ENCODE results near the gene PLA2G2F.

The PLA2G2F gene

GRCh38 chr1:20115479-20115878 is 23.6 kb upstream of the PLA2G2F start:
- TF ChIP-seq SIN3A (IDR thresholded peaks at IDR 0.05; ENCODE audit: borderline replicate concordance, insufficient read depth, low read length) (no peak), TAF1 (IDR thresholded peaks at IDR 0.05; ENCODE audit: borderline replicate concordance, insufficient read depth, low read length) (no peak), FOXP2 (optimal IDR thresholded peaks at IDR 0.05; ENCODE audit: borderline replicate concordance, extremely low read depth, extremely low read length, insufficient read depth) (no peak), POLR2AphosphoS5 (IDR thresholded peaks at IDR 0.05; ENCODE audit: low read depth, low read length) (no peak)
- TF ChIP-seq, protein P1, sequence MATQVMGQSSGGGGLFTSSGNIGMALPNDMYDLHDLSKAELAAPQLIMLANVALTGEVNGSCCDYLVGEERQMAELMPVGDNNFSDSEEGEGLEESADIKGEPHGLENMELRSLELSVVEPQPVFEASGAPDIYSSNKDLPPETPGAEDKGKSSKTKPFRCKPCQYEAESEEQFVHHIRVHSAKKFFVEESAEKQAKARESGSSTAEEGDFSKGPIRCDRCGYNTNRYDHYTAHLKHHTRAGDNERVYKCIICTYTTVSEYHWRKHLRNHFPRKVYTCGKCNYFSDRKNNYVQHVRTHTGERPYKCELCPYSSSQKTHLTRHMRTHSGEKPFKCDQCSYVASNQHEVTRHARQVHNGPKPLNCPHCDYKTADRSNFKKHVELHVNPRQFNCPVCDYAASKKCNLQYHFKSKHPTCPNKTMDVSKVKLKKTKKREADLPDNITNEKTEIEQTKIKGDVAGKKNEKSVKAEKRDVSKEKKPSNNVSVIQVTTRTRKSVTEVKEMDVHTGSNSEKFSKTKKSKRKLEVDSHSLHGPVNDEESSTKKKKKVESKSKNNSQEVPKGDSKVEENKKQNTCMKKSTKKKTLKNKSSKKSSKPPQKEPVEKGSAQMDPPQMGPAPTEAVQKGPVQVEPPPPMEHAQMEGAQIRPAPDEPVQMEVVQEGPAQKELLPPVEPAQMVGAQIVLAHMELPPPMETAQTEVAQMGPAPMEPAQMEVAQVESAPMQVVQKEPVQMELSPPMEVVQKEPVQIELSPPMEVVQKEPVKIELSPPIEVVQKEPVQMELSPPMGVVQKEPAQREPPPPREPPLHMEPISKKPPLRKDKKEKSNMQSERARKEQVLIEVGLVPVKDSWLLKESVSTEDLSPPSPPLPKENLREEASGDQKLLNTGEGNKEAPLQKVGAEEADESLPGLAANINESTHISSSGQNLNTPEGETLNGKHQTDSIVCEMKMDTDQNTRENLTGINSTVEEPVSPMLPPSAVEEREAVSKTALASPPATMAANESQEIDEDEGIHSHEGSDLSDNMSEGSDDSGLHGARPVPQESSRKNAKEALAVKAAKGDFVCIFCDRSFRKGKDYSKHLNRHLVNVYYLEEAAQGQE (IDR thresholded peaks at IDR 0.05; ENCODE audit: insufficient read depth in 1 of 2, low read depth in 2 of 2, low read length in 2 of 2), result no peak

- TF ChIP-seq FOXP2 (optimal IDR thresholded peaks at IDR 0.05; ENCODE audit: borderline replicate concordance, extremely low read depth, extremely low read length, insufficient read depth) (no peak), POLR2AphosphoS5 (IDR thresholded peaks at IDR 0.05; ENCODE audit: low read depth, low read length) (no peak), TAF1 (IDR thresholded peaks at IDR 0.05; ENCODE audit: borderline replicate concordance, insufficient read depth, low read length) (no peak), SIN3A (IDR thresholded peaks at IDR 0.05; ENCODE audit: borderline replicate concordance, insufficient read depth, low read length) (no peak)
- TF ChIP-seq, protein P1 (IDR thresholded peaks at IDR 0.05; ENCODE audit: insufficient read depth in 1 of 2, low read depth in 2 of 2, low read length in 2 of 2), result no peak
These were observed 23.2 kb upstream of the PLA2G2F start for GRCh38 chr1:20115916-20116315.

DNA sequence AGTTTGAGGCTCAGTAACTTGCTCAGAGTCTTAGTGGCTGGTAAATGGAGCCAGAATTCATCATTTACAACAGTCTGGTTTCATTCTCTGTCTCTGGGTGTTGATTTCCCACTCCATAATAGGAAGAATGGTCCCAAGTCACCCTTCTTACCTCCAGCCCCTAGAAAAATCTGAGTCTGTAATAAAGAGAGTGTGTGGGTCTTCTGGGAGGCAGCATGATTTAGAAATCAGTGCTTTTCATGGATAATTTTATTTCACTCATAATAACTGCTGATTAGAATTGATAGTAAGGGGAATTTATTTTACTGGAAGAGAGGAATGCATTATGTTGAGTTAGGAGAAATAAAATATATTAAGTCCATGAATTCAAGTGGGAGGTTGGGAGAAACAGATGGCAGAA is 21.9 kb upstream of the PLA2G2F start:
- TF ChIP-seq SIN3A (IDR thresholded peaks at IDR 0.05; ENCODE audit: borderline replicate concordance, insufficient read depth, low read length), result no peak
- no peak for TF ChIP-seq POLR2AphosphoS5 (IDR thresholded peaks at IDR 0.05; ENCODE audit: low read depth, low read length)
- TF ChIP-seq, protein P1 (IDR thresholded peaks at IDR 0.05; ENCODE audit: insufficient read depth in 1 of 2, low read depth in 2 of 2, low read length in 2 of 2), result no peak
- no peak for TF ChIP-seq TAF1 (IDR thresholded peaks at IDR 0.05; ENCODE audit: borderline replicate concordance, insufficient read depth, low read length)
- no peak for TF ChIP-seq FOXP2 (optimal IDR thresholded peaks at IDR 0.05; ENCODE audit: borderline replicate concordance, extremely low read depth, extremely low read length, insufficient read depth)

GRCh38 chr1:20119347-20119746 is 19.8 kb upstream of the PLA2G2F start, which contains the start of gene PLA2G2D:
PLA2G2D (minus strand) TSS chr1:20119536; CDS start chr1:20119498, 38 bp downstream.
- TF ChIP-seq TAF1 (IDR thresholded peaks at IDR 0.05; ENCODE audit: borderline replicate concordance, insufficient read depth, low read length) (no peak), POLR2AphosphoS5 (IDR thresholded peaks at IDR 0.05; ENCODE audit: low read depth, low read length) (no peak), FOXP2 (optimal IDR thresholded peaks at IDR 0.05; ENCODE audit: borderline replicate concordance, extremely low read depth, extremely low read length, insufficient read depth) (no peak), SIN3A (IDR thresholded peaks at IDR 0.05; ENCODE audit: borderline replicate concordance, insufficient read depth, low read length) (no peak)
- TF ChIP-seq, protein P1 (IDR thresholded peaks at IDR 0.05; ENCODE audit: insufficient read depth in 1 of 2, low read depth in 2 of 2, low read length in 2 of 2), result no peak

GRCh38 chr1:20120796-20121195 is 18.3 kb upstream of the PLA2G2F start:
- no peak for TF ChIP-seq FOXP2 (optimal IDR thresholded peaks at IDR 0.05; ENCODE audit: borderline replicate concordance, extremely low read depth, extremely low read length, insufficient read depth)

Measured in PFSK-1 (cell line).